Ectodermal cell (in vitro differentiated cells): ENCODE measurements around the gene NEK11.
A peak's percentile ranks its signal among the peaks of the same experiment; 100 is the strongest.
"Not testable (repeated sequence)": the region's sequence is repeated elsewhere in the genome, so short reads cannot be mapped to it uniquely, and the experiment has no call there.

Source experiments
- H3K27ac ChIP-seq: 2 replicates; pipeline ENCODE4 v1.7.0; 2013; ENCODE audit warnings: mild to moderate bottlenecking, low read depth, low read length; ENCODE audit not compliant: insufficient read depth, poor library complexity, severe bottlenecking
- H3K27me3 ChIP-seq: 2 replicates; pipeline ENCODE4 v1.7.0; 2013; ENCODE audit warnings: mild to moderate bottlenecking, low read length; ENCODE audit not compliant: insufficient read depth, control insufficient read depth, poor library complexity, severe bottlenecking
- H3K36me3 ChIP-seq: one replicate; pipeline ENCODE4 v1.7.0; 2013; ENCODE audit warnings: low read length; ENCODE audit not compliant: control insufficient read depth, insufficient read depth
- H3K4me1 ChIP-seq: one replicate; pipeline ENCODE4 v1.7.0; 2013; ENCODE audit warnings: low read length; ENCODE audit not compliant: control insufficient read depth, insufficient read depth
- H3K4me3 ChIP-seq: 2 replicates; pipeline ENCODE4 v1.7.0; 2013; ENCODE audit warnings: low read depth, low read length, control low read depth; ENCODE audit not compliant: insufficient read depth
- H3K9me3 ChIP-seq: 2 replicates; pipeline ENCODE4 v1.7.0; 2013; ENCODE audit warnings: mild to moderate bottlenecking, low read length, moderate library complexity; ENCODE audit not compliant: control insufficient read depth
- WGBS, 2 experiments: methylation state at CpG; one replicate each; pipeline ENCODE4 v1.1.7; 2013; ENCODE audit warnings: missing lambda C conversion rate in 2 of 2; 5-methylcytosine and 5-hydroxymethylcytosine counted together

The NEK11 gene

DNA sequence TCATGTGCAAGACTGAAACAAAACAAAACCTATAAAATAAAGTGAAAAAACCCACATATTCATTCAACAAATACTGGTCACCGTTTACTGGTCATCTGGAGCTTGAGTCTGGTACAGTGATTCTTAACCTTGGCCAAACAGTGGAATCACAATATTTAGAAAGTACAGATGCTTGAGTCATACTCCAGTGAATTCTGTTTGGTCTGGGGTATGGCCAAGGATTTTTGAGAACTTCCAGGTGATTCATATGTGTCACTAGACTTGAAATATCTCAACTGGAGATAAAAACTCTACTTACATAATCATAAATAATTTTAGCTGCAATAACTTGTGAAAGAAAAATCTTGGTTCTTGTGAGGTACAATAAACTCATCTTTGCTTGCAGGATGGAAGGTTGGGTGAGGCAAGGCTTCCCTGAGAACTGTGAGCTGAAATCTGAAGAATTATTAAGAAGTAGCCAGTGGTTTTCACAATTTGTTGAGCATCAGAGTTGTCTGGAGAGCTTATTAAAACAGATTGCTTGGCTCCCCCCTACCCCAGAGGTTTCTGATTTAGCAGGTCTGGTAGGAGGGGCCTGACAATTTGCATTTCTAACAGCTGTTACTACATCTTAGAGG is 9.6 kb downstream of the NEK11 start:
- H3K36me3 ChIP-seq = no peaks in the 10 kb centered on the region
- 96 to 100% methylated on average over 1 of the region's 1 CpG for WGBS, 2 experiments
- H3K4me1 ChIP-seq = no peaks in the 10 kb centered on the region

DNA sequence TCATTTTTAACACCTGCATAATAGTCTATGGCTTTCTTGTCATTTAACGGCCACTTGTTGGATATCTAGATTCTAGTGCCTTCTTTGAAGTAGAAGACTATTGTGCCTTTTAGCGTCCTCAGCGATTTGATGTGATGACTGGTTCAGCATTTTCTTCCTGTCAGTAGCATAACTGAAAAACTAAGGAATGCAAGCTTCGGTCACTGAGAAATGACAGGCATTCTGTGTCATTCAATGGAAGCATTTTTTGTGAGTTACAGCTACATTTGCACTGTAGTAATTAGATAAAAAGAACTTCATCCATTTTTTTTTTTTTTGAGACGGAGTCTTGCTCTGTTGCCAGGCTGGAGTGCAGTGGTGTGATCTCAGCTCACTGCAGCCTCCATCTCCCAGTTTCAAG is 10.3 kb downstream of the NEK11 start:
- no peak overlapping the region for H3K27ac ChIP-seq
- no peaks in the 10 kb centered on the region for H3K36me3 ChIP-seq
- H3K9me3 ChIP-seq = no peaks in the 10 kb centered on the region
- WGBS, 2 experiments = 93 to 95% methylated on average over 5 of the region's 5 CpGs
- no peaks in the 10 kb centered on the region for H3K4me1 ChIP-seq
- no peaks in the 10 kb centered on the region for H3K27me3 ChIP-seq
- H3K4me3 ChIP-seq = no peak overlapping the region

More for the DNA sequence above, 9.6 kb downstream of the NEK11 start:
- no peaks in the 10 kb centered on the region for H3K9me3 ChIP-seq
- no peak overlapping the region for H3K4me3 ChIP-seq
- H3K27me3 ChIP-seq = no peaks in the 10 kb centered on the region
- H3K27ac ChIP-seq = no peak overlapping the region

DNA sequence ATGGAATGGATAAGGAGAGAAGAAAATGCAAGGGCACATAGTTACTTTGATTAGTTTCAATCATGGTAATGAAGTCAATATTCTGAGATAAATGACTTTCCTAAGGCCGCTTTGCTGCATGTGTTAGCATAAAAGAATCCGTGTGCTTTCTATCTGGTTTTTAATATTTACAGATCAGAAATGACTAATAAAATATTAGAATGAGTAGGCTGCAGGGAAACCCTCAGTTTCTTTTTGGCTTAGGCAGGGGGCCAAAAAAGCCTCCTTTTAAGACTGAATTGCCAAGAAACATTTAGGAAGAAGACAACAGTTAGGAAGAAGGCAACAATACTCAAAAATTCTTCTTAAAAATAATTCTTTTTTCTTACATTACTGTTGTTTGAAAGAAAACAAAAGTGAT is 11.6 kb downstream of the NEK11 start:
- WGBS, 2 experiments = 97 to 100% methylated on average over 2 of the region's 2 CpGs
- H3K27me3 ChIP-seq = no peaks in the 10 kb centered on the region
- H3K9me3 ChIP-seq = no peaks in the 10 kb centered on the region
- no peaks in the 10 kb centered on the region for H3K4me1 ChIP-seq
- H3K36me3 ChIP-seq = no peaks in the 10 kb centered on the region
- H3K4me3 ChIP-seq = no peak overlapping the region
- H3K27ac ChIP-seq = no peak overlapping the region

DNA sequence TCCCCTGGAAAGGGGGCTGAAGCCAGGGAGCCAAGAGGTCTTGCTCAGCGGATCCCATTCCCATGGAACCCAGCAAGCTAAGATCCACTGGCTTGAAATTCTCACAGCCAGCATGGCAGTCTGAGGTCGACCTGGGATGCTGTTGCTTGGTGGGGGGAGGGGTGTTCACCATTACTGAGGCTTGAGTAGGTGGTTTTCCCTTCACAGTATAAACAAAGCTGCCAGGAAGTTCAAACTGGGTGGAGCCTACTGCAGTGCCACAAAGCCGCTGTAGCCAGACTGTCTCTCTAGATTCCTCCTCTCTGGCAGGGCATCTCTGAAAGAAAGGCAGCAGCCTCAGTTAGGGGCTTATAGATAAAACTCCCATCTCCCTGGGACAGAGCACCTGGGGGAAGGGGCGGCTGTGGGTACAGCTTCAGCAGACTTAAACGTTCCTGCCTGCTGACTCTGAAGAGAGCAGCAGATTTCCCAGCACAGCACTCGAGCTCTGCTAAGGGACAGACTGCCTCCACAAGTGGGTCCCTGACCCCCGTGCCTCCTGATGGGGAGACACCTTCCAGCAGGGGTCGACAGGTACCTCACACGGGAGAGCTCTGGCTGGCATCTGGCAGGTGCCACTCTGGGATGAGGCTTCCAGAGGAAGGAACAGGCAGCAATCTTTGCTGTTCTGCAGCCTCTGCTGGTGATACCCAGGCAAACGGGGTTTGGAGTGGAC is 15.8 kb downstream of the NEK11 start:
- H3K36me3 ChIP-seq, H3K27ac ChIP-seq, H3K9me3 ChIP-seq, H3K27me3 ChIP-seq, H3K4me3 ChIP-seq, H3K4me1 ChIP-seq: not testable (repeated sequence)
- WGBS, 2 experiments = 77 to 79% methylated on average over 10 of the region's 10 CpGs

DNA sequence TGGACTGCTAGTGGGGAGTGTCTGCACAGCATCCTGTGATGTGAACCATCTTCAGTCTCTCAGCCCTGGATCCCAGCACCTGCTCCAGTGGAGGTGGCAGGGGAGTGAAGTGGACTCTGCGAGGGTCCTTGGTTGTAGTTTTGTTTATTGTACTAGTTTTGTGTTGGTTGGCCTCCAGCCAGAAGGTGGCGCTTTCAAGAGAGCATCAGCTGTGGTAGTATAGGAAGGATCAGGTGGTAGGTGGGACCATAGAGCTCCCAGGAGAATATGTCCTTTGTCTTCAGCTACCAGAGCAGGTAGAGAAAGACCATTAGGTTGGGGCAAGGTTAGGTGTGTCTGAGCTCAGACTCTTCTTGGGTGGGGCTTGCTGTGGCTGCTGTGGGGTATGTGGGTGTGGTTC is 20.9 kb downstream of the NEK11 start:
- WGBS, 2 experiments = 93 to 94% methylated on average over 2 of the region's 2 CpGs
- Histone ChIP-seq H3K4me1 (peaks cover 13% of the 10 kb centered on the region), H3K4me3 (no peak overlapping the region), H3K36me3 (no peaks in the 10 kb centered on the region), H3K27ac (no peak overlapping the region), H3K9me3 (no peaks in the 10 kb centered on the region), H3K27me3 (no peaks in the 10 kb centered on the region)

DNA sequence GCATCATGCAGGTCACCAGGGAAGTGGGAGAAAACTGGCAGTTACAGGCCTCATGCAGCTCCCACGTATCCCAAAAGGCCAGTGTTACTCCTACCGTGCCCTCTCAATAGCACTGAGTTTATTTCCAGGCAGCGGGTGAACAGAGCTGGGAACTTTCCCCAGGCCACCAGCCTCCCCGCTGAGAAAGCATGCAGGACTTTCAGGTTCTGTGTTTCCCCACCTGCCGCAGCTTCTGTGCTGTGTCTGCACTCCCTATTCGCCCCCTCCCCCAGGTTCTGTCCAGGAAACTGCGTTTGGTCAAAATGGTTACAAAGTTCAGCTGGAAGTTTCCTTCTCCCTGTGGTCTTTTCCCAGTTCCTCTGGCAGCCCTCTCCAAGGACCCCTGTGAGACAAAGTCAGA is 21.4 kb downstream of the NEK11 start:
- no peak overlapping the region for H3K27ac ChIP-seq
- 89 to 90% methylated on average over 7 of the region's 7 CpGs for WGBS, 2 experiments

DNA sequence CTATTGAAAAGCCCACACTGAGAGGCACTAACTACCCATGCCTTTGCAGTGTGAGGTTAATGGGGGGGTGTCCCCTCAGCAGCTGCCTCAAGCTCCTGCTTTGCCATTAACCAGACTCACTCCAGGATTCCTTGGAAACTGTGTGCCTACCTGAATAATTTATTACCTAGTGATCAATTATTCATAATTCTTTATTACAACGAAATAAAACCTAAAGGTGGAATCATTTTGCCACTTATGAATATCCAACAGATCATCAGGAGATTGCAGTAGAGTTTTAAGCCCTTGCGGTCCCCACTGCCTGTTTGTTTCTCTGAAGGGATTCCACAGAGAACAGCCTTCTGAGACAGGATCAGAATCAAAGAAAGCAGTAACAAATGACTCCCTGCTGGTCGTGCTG is 23.3 kb downstream of the NEK11 start:
- peaks cover 13% of the 10 kb centered on the region for H3K4me1 ChIP-seq
- no peak overlapping the region for H3K4me3 ChIP-seq
- 71 to 74% methylated on average over 3 of the region's 3 CpGs for WGBS, 2 experiments
- no peaks in the 10 kb centered on the region for H3K9me3 ChIP-seq
- H3K27me3 ChIP-seq = no peaks in the 10 kb centered on the region
- peak overlapping the region; percentile 53 for H3K27ac ChIP-seq
- no peaks in the 10 kb centered on the region for H3K36me3 ChIP-seq

More for the DNA sequence above, 21.4 kb downstream of the NEK11 start:
- H3K36me3 ChIP-seq = no peaks in the 10 kb centered on the region
- H3K9me3 ChIP-seq = no peaks in the 10 kb centered on the region
- H3K27me3 ChIP-seq = no peaks in the 10 kb centered on the region
- no peak overlapping the region for H3K4me3 ChIP-seq
- H3K4me1 ChIP-seq = peaks cover 13% of the 10 kb centered on the region

DNA sequence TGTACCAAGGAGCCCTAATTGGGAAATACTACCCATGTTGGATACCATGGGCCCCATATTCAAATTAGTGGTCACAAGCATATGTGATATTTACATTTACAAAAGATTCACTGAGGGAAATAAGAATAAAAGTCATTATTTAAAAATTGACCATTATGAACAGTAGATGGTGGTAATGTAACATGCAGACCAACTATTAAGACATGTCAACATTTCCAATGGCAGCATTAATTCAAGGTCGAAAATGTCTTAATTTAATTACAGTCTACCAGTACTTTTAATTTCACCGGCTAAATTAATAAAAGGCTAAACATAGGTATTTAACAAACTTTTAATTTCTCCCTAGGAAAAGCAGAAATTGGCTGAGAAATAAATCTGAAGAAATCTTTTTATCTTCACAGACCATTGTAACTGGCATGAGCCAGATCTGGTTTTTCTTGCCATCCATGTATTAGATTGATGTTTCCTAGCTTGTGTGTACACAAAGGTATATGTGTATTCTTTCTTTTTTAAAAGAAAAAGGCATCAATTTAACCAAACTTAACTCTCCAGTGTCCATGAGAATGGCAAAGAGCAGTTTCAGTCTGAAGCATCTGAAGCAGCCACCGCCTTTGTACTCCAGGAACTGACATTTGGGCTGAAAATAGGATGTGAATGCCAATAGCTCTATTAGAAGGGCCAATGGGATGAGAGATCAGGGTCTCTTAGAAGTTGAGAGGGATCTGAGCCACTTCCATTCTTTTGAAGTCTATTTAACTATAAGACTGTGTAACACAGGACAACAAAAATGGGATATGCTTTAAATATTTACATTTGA is 26.6 kb downstream of the NEK11 start:
- no peaks in the 10 kb centered on the region for H3K27me3 ChIP-seq
- 96 to 97% methylated on average over 2 to 3 of the region's 3 CpGs for WGBS, 2 experiments
- no peak overlapping the region for H3K27ac ChIP-seq
- peaks cover 10% of the 10 kb centered on the region for H3K4me1 ChIP-seq
- H3K9me3 ChIP-seq = no peaks in the 10 kb centered on the region
- H3K36me3 ChIP-seq = no peaks in the 10 kb centered on the region
- H3K4me3 ChIP-seq = no peak overlapping the region

DNA sequence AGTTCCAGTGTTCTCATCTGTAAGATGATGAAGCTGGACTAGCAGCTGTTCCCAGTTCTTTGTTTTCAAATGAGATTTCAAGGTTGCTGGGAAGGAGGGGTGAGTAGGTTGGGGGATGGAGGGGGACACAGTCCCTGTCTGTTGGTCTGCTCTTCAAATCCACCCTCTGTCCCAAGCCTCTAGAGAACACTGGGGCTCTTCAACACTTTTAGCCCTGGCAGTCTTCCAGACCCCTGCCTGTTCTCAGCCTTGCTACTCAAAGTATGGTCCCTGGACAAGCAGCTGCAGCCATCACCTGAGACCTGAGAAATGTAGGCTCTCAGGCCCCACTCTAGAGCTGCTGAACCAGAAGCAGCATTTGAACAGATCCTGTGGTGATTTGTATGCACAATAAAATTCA is 41.3 kb downstream of the NEK11 start:
- no peaks in the 10 kb centered on the region for H3K27me3 ChIP-seq

DNA sequence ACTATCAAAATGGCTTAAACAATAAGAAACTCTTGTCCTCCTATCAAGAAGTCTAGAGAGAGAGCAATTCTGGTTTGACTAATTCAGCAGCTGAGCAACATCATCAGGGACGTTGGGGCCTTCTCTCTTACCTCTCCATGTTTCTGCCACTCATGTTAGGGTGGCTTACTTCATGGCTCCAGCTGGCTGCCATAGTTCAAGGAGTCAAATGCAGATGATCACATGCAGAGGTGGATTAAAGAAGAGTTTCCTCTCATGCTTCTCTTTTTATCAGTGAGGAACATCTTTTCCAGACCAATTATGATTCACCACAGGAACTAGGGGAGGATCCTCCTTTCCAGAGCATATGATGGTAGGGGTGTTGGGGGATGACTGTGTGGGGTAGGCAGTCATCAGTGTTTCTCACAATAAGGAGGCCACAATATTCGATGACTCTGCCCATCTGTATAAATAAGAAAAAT is 45.5 kb downstream of the NEK11 start:
- Histone ChIP-seq H3K36me3 (no peaks in the 10 kb centered on the region), H3K27ac (no peak overlapping the region), H3K9me3 (no peaks in the 10 kb centered on the region), H3K27me3 (no peaks in the 10 kb centered on the region), H3K4me3 (no peak overlapping the region), H3K4me1 (peaks cover 4% of the 10 kb centered on the region)
- WGBS, 2 experiments = 73 to 95% methylated on average over 2 of the region's 2 CpGs

More for the DNA sequence above, 41.3 kb downstream of the NEK11 start:
- H3K27ac ChIP-seq = no peak overlapping the region
- H3K36me3 ChIP-seq = no peaks in the 10 kb centered on the region
- H3K9me3 ChIP-seq = no peaks in the 10 kb centered on the region
- no peaks in the 10 kb centered on the region for H3K4me1 ChIP-seq
- no peak overlapping the region for H3K4me3 ChIP-seq
